Erythroblast (primary cell): ENCODE measurements around the gene RBM48.

Experiments used
- GATA1 ChIP-seq: IDR thresholded peaks from 2 replicates; pipeline ENCODE4 v1.6.1; 2011; ENCODE audit warnings: low read depth, mild to moderate bottlenecking, control low read depth, low read length, moderate library complexity
- POLR2A ChIP-seq: IDR thresholded peaks from 2 replicates; pipeline ENCODE4 v1.6.1; 2011; ENCODE audit warnings: mild to moderate bottlenecking, low read length

DNA sequence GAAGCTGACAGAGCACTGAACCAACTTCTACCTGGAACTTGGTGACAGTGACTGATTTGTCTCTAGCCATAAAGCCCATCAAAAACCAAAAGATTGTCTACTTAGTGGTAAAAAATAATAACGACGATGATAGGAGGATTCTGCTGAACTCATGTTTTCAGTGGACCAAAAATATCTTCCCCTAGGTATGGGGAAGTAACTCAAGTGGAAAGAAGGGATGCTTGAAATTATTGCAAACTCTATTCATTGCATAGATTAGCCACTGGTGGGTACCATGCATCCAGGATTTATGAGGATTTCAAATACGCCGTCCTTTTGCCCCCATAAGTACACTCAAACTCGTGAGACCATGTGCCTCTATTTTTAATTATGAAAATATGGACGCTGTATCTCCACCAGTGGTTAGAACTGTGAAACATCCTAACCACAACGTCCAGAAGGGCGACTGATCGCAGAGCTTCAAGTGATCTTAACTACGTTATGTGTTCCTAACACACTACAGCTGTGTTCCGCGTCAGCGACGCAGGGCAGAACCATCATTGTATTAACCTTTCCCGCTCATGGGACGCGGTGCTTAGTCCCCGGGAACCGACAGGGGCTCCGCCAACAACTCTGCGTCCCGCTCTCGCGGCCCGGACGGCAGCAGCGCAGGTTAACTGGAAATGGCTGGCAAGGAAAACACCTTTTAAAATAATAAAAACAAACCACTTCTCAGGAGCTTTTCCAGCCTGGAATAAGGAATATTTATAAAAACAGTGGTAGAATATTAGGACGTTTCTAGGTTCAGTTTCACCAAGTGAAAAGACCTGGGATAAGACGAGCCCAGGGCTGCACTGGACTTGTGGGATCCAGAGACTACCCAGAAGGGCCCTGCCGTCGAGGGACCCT lies 1.1 kb upstream of the RBM48 start:
- TF ChIP-seq POLR2A (peak; percentile 43), GATA1 (no peak)
